NCI-H1930 (cell line): ENCODE results near the gene DMAC2L.
"Not testable (repeated sequence)": the region's sequence is repeated elsewhere in the genome, so short reads cannot be mapped to it uniquely, and the experiment has no call there.

ENCODE experiments used
- DNase-seq, 2 experiments: peaks; one replicate each; lab custom pipeline; 2025; lab: John Stamatoyannopoulos, UW

Gene DMAC2L

GRCh38 chr14:50356283-50356682 lies 44.2 kb downstream of the DMAC2L start:
- DNase-seq: not testable (repeated sequence)

GRCh38 chr14:50357124-50357523 lies 45.0 kb downstream of the DMAC2L start:
- no peak for DNase-seq

DNA sequence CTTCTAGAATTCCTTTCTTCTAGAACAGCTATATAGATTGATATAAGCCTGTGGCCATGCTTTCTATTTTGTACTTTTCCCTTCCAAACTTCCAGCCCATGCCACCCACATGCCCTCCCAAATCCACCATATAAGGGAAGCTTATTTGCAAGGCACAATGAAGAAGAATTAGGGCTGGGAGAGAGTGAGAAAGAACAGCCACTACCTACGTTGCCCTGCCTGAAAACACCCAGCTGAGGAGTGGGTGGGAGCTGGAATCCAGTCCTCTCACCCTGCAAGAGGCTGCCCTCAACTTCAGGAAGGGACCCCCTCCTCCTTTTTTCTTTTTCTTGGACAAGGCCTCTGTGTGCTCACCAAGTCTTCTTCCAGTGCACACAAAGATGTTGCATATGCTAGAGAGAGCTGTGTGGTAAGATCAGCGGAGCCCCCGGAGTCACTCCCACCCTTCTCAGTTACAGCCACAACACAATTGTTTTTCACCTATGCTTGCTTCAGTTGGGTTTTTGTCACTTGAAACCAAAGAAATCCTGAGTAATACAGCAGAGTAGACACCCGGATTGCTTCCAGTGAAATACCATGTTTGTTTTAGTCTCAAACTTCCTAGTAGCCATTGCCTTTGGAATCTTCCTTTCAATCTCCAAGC lies 45.8 kb downstream of the DMAC2L start:
- DNase-seq: no peak

DNA sequence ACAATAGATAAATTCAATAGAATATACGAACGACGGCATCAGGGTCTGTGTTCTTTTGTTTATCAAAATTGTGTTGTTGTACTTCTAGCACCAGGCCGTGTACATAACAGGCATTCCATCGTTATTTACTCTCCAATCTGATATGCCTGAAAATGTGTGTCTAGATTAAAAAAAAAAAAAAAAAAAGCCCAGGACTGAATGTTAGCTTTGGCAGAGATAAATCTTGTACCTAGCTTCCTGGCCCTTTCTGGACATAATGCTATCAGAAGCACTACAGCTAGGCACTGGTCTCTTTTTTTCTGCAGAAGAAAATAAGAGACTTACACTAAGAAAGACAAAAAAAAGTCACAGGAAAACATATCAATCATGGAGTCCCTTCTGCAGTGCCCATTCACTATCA lies 47.5 kb downstream of the DMAC2L start:
- no peak for DNase-seq

GRCh38 chr14:50360093-50360492 lies 48.0 kb downstream of the DMAC2L start:
- DNase-seq: no peak

DNA sequence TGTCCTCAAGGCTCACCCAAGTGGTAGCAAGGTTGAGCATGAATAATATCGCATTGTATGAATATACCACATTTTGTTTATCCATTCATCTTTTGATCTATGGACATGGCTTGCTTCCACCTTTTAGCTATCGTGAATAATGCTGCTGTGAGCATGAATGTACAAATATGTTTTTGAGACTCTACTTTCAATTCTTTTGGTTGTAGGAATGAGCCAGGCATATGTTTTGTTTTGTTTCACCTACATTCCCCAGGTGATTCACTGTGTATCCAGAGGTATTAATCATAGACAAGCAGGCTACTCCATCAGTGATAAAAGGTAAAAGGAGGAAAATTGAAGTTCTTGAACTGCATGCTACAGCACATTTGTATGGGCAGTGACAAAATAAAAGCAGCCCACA lies 48.7 kb downstream of the DMAC2L start:
- no peak for DNase-seq

GRCh38 chr14:50361473-50362403 lies 49.6 kb downstream of the DMAC2L start:
- not testable (repeated sequence) for DNase-seq

- no peak for DNase-seq
Measured at GRCh38 chr14:50362764-50363713, 50.9 kb downstream of the DMAC2L start.

GRCh38 chr14:50363714-50364111 lies 51.6 kb downstream of the DMAC2L start:
- DNase-seq: no peak

- no peak for DNase-seq
Measured at GRCh38 chr14:50364792-50365191, 52.7 kb downstream of the DMAC2L start.

- DNase-seq: not testable (repeated sequence)
Measured at GRCh38 chr14:50365572-50365971, 53.4 kb downstream of the DMAC2L start.

DNA sequence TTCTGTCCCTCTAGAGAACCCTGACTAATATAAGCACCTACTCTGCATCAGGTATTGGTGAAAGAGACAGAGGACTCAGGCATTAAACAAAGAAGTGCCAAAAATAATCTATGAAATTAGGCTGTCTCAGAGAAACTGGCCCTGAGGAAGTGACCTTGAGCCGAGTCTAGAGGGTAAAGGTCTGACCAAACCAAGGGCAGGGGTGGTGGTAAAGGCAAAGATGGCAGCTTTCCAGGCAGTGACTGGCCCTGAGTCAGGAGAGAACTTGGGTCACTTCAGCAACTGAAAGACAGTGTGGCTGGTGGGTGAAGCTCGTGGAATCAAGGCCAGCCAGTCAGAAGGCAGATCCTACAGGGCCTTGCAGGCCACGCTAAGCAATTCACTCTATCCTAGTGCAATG lies 54.0 kb downstream of the DMAC2L start:
- no peak for DNase-seq

DNA sequence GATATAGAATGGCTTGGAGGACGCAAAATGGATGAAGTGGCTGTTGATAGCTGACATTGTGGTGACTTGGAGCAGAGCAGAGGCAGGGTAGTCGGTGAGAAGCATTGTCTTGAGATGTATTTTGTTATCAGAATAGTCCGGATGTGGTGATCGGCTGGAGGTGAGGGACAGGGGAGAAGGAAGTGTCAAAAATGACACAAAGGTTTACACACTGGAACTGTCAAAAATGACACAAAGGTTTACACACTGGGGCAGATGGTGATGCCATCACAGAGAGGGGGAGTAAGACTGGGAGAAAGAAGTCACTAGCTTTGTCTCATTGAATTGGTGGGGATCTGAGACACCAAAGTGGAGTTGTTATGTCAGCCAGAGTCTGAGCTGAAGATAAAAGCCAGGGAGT lies 54.5 kb downstream of the DMAC2L start:
- DNase-seq: no peak

GRCh38 chr14:50371546-50371945 lies 59.4 kb downstream of the DMAC2L start:
- no peak for DNase-seq

DNA sequence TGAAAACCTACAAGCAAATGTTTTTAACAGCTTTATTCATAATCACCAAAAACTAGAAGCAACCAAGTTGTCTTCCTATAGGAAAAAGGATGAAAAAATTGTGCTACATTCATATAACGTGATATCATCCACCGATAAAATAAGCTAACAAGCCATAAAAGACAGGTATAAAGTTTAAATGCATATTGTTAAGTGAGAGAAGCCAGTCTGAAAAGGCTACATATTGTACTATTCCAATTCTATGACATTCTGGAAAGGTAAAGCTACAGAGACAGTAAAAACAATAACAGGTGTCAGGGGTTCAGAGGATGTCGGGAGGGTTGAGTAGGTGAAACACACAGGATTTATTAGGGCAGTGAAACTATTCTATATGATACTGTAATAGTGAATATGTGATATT lies 61.8 kb downstream of the DMAC2L start:
- DNase-seq: no peak

- DNase-seq: no peak
Measured at GRCh38 chr14:50375760-50376159, 63.6 kb downstream of the DMAC2L start.
